ENCODE measurements around the gene PSME3IP1. TPM values are rescaled to one million over a fixed set of nuclear protein-coding genes. Genes with fewer than 3 reads are reported as not detected.

Gene PSME3IP1
- total and polyA plus RNA-seq, 12 donors: 49.6 to 66.8 (median 61.4) TPM

DNA sequence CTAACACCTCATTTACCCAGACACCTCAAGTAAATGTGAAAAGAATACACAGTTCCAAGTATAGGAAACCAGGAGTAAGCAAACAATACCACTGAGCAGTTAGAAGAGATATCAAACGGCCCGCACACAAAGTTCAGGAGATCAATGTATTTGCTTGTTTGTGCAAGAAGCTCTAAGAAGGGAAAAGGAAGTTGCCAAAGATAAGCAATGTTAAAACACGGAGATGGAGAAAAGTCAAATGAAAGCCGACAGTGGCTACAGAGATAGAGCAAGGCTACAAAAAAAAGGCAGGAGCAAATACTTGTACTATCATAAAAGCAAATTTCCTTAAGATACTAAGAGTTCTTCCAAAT, 29.5 kb downstream of the PSME3IP1 start:
- H3K27me3 ChIP-seq: no peaks in the 10 kb centered on the region
- intact Hi-C loops (cut with DNase I): loop anchor here in 1 of 10 donors (10.0 kb wide), 2 partner anchors 52 to 292 kb away; partner anchors contain the start of gene SLC12A3
- H3K9me3 ChIP-seq: no peaks in the 10 kb centered on the region
- DNase-seq: no peak
- 59 to 75% methylated on average over 4 of the region's 4 CpGs for WGBS, 2 donors
- H3K4me3 ChIP-seq: no peak overlapping the region
- peaks cover 0 to 97% (median 23%) of the 10 kb centered on the region in 9 donors for H3K36me3 ChIP-seq
- H3K27ac ChIP-seq: no peak overlapping the region
- H3K4me1 ChIP-seq: peaks cover 0 to 20% (median 5%) of the 10 kb centered on the region in 9 donors
- TF ChIP-seq, protein P1, sequence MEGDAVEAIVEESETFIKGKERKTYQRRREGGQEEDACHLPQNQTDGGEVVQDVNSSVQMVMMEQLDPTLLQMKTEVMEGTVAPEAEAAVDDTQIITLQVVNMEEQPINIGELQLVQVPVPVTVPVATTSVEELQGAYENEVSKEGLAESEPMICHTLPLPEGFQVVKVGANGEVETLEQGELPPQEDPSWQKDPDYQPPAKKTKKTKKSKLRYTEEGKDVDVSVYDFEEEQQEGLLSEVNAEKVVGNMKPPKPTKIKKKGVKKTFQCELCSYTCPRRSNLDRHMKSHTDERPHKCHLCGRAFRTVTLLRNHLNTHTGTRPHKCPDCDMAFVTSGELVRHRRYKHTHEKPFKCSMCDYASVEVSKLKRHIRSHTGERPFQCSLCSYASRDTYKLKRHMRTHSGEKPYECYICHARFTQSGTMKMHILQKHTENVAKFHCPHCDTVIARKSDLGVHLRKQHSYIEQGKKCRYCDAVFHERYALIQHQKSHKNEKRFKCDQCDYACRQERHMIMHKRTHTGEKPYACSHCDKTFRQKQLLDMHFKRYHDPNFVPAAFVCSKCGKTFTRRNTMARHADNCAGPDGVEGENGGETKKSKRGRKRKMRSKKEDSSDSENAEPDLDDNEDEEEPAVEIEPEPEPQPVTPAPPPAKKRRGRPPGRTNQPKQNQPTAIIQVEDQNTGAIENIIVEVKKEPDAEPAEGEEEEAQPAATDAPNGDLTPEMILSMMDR (IDR thresholded peaks at IDR 0.05): no peak
- ATAC-seq: no peak

DNA sequence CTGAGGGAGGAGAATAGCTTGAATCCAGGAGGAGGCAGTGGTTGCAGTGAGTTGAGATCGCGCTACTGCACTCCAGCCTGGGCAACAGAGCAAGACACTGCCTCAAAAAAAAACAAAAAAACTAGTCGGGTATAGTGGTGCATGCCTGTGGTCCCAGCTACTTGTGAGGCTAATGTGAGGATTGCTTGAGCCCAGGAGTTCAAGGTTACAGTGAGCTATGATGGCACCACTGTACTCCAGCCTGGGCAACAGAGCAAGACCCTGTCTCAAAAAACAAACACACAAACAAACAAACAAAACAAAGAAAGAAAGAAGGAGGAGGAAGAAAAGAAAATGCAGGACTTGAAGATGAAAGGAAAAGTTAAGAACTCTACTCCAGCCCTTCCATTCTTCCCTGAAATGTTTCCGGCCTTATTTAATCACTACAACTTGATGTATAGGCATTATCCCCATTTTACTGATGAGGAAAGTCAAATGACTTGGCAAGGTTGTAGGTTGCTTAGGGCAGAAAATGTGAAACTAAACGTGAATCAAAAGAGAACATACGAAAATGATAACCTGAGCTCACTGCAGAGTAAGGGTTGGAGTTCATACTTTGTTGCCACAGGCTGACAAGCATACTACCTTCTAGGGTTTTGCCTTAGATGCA, 30.0 kb downstream of the PSME3IP1 start:
- no peak for ATAC-seq
- Histone ChIP-seq H3K4me3 (no peak overlapping the region), H3K4me1 (peaks cover 0 to 25% (median 9%) of the 10 kb centered on the region in 9 donors), H3K27me3 (no peaks in the 10 kb centered on the region), H3K9me3 (no peaks in the 10 kb centered on the region), H3K36me3 (peaks cover 0 to 92% (median 23%) of the 10 kb centered on the region in 9 donors), H3K27ac (no peak overlapping the region)
- intact Hi-C loops (cut with DNase I): loop anchor here in 1 of 10 donors (10.0 kb wide), 2 partner anchors 51 to 291 kb away; partner anchors contain the start of gene SLC12A3
- 91 to 93% methylated on average over 6 of the region's 6 CpGs for WGBS, 2 donors
- TF ChIP-seq, protein P1 (IDR thresholded peaks at IDR 0.05): no peak
- no peak for DNase-seq

DNA sequence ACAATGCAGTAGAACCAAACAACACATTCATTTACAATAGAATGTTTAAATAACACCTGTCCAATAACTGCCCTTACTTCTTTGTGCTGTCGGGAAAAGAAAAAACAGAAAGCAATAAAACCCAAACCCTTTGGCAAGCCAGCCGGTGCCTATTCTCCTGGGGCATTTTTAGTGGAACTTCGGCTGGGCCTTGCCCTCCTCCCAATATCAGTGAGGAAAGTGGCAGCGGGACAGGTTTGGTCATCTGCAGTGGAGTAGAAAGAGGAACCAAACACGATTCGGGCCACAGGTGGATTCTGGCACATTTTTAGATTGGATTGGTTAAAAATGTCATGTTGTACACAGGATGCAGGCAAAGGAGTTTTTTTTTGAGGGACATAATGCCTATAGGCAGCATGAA, 32.0 kb downstream of the PSME3IP1 start:
- Histone ChIP-seq H3K27ac (no peak overlapping the region), H3K4me3 (no peak overlapping the region), H3K9me3 (no peaks in the 10 kb centered on the region), H3K36me3 (peaks cover 0 to 78% (median 20%) of the 10 kb centered on the region in 9 donors), H3K27me3 (no peaks in the 10 kb centered on the region), H3K4me1 (peaks cover 2 to 34% (median 11%) of the 10 kb centered on the region in 9 donors)
- DNase-seq: no peak
- WGBS, 2 donors: 89 to 92% methylated on average over 6 of the region's 6 CpGs
- intact Hi-C loops (cut with DNase I): loop anchor here in 2 of 10 donors (5.0 to 10.0 kb wide), 3 partner anchors 49 to 289 kb away; partner anchors contain the start of genes CPNE2 (in 1 of the 2) and SLC12A3 (in 1 of the 2)
- ATAC-seq: no peak
- TF ChIP-seq, protein P1 (IDR thresholded peaks at IDR 0.05): no peak

DNA sequence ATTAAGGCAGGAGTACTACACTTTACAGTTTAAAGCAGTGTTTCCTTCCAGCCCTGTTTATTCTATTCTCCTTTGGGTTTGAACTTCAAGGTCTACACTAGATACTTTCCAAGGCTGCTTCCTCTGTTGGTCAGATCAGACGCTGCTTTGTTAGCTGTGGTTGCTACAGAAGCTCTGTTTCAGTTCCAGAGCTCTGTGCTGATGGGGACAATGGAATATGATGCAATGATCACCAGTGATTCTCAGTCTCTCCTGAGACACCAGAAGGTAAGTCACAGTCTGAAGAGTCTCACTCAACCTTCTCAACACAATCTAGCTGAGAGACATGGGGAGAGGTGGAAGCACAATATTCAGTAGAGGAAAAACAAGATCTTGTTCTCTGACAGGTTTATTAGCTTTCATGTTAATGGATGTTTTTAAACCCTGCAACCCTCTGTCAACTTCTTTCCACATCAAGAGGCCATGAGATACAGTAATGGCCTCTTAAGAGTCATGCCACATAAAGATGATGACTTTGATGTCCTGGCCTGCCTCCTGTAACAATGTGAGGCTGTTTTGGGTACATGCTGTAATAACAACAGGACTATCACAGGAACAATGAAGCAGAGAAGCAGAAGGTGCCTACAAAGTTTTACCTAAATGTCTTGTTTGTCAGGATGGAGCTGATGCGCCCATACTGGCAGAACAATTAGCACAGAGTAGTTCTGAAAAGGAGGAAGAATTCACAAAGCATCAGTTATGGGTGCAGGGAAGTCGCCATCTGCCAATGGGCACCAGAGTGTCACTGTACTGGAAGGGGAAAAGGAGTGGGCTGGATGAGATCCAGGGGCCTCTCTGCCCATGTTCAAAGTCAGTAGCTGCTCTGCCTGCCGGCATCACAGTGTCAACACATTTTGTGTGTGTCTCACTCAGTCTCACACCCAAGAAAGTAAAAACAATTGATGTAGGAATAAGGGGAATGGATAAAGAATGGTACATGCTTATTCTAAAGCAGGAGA, 33.4 kb downstream of the PSME3IP1 start:
- 78 to 81% methylated on average over 4 of the region's 4 CpGs for WGBS, 2 donors
- no peak for ATAC-seq

More for the DNA sequence above, 33.4 kb downstream of the PSME3IP1 start:
- intact Hi-C loops (cut with DNase I): loop anchor here in 2 of 10 donors (5.0 to 10.0 kb wide), 3 partner anchors 48 to 288 kb away; partner anchors contain the start of genes CPNE2 (in 1 of the 2) and SLC12A3 (in 1 of the 2)
- peaks cover 0 to 69% (median 20%) of the 10 kb centered on the region in 9 donors for H3K36me3 ChIP-seq
- no peak overlapping the region for H3K27ac ChIP-seq
- no peaks in the 10 kb centered on the region for H3K9me3 ChIP-seq
- H3K27me3 ChIP-seq: no peaks in the 10 kb centered on the region
- no peak for DNase-seq
- TF ChIP-seq, protein P1 (IDR thresholded peaks at IDR 0.05): no peak
- H3K4me1 ChIP-seq: peaks cover 2 to 47% (median 25%) of the 10 kb centered on the region in 9 donors
- no peak overlapping the region for H3K4me3 ChIP-seq
